GM21619 (cell line): ENCODE data around the gene PHACTR1.

Experiments
- ATAC-seq: cut with Tn5 transposase; IDR thresholded peaks from one replicate; pipeline ENCODE4 v1.9.1; 2021; ENCODE audit not compliant: unreplicated experiment

PHACTR1 gene

DNA sequence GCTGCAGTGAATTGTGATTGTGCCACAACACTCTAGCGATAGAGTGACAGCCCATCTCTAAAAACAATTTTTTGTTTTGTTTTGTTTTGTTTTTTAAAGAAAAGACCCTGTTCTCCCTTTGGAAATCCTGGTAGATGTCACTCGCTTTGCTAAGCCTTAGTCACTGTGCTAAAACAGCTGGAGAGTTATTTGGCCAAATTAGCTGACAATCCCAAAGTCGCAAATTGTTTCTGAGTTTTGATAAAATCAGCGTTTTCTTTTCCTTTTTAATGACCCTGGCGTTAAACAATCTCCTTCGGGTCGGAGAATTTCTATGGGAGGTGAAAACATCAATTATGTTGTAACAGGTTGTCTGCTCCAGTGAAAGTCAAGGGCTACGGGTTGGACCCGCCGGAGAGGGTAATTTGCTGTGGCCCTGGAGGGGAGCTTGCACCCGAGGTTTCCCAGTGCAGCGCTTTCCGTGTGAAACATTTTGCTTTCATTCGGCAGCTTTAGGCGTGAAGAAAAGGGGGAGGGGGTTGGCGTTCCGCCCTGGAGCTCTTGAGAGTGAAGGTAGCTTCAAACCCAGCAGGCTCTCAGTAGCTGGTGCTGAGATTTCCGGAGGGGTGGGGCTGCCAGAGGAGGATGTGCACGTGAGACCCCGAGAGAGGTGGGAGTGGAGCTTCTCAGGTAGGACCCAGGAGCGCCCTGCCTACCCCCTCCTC is 296.6 kb downstream of the PHACTR1 start:
- no peak for ATAC-seq

GRCh38 chr6:13013681-13014503 is 297.3 kb downstream of the PHACTR1 start:
- ATAC-seq: no peak

DNA sequence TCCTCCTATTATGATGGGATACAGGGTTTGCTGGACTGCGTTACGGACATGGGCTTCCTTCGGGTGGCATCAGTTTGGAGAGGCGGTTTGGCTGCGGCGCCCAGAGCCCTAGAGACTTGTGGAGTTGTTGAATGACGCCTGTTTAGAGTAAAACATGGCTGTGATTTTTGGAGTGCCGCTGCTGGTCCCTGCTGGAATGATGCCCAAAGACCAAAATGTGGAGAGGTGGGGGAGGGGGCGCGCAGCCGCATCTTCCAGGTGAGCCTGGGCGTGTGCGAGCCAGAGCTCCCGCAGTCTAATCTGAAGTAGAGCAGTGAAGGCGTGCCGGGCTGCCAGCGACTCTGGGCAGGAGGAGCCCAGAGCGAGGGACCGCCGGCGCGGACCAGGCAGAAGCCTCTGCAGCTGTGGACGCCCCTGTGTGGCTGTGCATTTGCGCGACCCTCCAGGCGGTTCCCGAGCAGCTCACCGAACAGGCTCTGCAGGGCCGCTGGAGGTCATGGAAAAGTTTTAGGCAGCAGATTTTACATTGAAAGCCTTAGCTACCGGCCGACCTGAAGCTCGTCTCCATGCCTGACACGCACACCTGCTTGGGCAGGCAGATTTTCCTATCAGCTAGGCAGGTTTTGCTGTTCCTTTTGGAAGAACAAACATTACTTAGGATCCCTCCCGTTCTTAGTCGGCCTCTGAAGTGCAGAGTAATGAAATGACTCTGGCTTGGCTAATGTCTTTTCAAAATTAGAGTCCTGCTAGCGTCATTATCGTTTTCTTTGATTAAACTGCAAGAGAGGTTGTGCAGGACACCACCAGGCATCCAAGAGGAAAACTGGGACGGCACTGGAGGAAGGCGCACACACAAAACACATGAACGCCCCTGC is 298.2 kb downstream of the PHACTR1 start:
- ATAC-seq: no peak

- ATAC-seq: no peak
Observed at GRCh38 chr6:13015379-13015681, 298.8 kb downstream of the PHACTR1 start.

DNA sequence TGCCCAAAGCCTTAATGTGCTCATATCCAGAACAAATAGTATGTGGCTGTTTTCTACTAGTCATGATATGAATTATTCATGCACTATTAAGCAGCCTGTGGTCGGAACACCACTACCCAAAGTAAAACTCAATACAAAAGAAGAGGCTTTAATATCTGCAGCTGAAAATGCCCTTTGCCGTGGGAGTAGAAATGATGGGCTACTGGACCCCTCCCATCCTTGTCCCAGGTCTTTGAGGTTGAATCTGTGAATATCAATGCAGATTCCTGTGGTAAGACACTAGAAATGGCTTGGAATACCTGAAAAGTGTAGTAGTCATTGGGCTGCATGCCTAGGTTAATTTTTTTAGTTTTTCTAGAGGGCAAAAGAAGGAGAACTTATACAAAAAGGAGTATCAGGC is 308.0 kb downstream of the PHACTR1 start:
- ATAC-seq: no peak

DNA sequence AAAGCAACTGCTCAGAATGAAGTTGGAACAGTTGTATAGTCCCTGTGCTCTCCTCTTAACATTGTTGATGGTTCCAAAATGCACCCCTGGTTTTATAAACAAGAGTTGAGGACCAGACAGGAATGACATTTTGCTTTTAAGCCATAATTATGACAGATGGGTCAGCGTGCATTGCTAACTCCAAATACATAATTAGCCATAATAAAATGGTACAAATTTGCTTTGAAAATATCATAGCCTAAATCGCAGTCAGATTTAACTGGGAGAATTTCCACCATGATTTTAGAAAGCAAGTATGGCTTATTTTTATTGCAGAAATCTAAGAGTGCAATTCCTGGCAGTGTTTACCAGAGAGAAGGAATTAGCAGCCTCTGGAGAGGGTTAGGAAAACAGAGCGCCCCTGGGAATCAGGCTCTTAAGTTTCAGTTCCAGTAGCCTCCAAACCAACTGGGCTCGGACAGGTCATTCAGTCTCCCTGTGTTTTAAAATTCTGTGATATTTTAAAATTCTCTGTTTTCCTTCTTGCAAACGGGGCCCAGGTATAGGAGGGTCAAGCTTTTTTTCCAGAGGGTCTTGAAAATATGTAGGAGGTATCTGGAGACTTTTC is 309.4 kb downstream of the PHACTR1 start:
- ATAC-seq: no peak

DNA sequence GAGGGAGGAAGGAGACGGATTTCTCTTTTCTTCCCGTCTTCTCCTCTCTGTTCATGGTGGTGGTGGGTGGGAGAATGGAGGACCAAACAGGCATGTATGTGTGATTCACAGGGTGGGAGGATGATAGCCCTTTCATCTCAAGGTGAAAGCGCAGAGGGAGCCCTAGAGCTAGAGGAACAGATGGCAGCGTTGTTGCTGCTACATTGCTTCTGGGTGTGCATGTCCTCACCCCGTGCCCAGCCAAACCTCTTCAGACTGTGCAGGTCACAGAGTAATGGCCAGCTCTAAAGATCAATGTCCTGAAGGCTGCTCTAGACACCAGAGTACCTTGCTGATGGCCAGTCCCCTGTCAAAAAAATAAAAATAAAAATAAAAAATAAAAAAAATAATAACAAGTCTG is 310.0 kb downstream of the PHACTR1 start:
- no peak for ATAC-seq

DNA sequence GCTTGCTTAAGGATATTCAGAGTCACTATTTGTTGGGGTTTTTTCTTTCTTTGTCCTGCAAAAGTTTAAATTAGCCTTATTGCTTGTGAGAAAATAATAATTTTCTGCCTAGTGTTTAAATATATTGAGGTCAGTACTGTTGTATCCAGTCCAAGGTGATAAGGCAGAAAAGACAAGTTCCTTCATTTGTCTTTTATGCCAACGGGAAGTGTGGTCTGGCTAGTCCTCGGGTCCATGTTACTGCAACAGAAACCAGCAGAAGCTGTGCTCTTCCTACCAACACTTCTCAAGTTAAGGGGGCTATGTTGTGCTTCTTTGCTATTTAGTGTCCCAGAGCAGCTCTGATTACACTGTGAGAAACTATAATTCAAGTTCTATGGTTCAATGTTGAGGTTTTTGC is 310.6 kb downstream of the PHACTR1 start:
- no peak for ATAC-seq

- ATAC-seq: no peak
Observed at GRCh38 chr6:13030396-13030795, 313.8 kb downstream of the PHACTR1 start.

DNA sequence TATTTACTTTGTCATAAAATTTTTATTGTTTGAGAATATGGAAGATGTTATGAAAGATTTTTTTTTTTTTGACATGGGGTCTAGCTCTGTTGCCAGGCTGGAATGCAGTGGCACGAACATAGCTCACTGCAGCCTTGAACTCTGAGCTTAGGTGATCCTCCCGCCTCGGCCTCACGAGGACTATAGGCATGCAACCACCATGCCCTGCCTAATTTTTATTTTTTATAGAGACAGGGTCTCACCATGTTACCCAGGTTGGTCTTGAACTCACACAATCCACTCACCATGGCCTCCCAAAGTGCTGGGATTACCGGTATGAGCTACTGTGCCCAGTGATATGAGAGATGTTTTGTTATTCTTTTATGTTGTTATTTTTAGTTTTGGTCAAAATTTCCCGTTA is 316.0 kb downstream of the PHACTR1 start:
- no peak for ATAC-seq

DNA sequence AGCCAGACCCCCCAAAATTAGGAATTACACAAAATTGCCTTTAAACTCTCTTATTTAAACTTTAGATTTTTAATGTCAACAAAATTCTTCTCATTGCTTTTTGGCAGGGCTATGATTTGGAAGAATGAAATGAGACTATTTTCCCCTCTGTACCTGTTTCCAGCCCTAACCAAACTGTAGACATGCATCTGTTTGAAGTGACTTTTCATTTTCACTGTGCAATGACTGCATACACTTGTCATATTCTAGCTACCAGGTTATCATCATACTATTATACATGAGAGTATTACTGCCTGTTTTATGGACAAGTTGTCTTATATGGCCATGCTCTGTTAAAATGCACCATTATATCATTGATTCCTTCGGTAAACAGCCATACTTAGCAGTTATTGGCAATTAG is 316.6 kb downstream of the PHACTR1 start:
- ATAC-seq: no peak

GRCh38 chr6:13034316-13034715 is 317.7 kb downstream of the PHACTR1 start:
- no peak for ATAC-seq

- ATAC-seq: no peak
Observed at GRCh38 chr6:13035606-13036005, 319.0 kb downstream of the PHACTR1 start.

GRCh38 chr6:13038315-13038714 is 321.7 kb downstream of the PHACTR1 start:
- ATAC-seq: no peak

DNA sequence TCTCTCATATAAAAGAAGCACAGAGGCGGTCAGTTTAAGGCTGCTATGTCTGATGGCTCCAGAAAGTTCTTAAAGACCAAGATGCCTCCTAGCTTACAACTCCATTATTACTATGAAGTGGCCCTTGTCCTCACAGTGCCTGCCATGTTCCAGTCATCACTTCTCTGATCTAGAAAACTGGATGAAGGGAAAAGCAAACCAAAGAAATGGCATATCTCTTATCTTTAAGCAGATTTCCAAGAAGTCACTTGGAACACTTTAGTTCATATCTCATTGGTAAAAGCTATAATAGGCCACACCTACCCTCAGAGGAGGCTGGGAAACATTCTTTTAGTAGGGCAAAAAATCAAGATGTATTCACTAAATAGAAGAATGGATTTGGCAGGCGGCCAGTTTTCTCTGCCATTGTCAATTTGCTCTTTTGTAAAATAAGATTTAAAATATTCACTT is 322.2 kb downstream of the PHACTR1 start:
- ATAC-seq: no peak

- ATAC-seq: no peak
Observed at GRCh38 chr6:13044390-13044789, 327.8 kb downstream of the PHACTR1 start.

DNA sequence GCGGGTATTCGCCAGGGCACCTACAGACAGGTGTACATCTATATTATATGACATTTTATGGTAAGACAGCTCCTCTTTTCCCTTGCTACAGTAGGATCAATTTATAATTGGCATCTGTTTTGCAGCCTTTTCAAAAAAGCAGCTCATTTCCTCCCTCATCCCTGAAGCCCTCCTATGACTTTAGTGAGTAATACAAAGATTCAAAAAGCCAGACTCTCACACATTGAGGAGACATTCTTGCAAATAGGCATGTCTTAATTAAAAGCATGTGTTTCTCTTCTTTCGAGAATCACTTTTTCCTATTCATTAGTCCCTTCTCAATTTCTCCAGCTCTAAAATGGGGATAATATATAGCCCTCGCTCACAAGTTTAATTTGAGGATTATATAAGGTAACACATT is 328.3 kb downstream of the PHACTR1 start:
- no peak for ATAC-seq

DNA sequence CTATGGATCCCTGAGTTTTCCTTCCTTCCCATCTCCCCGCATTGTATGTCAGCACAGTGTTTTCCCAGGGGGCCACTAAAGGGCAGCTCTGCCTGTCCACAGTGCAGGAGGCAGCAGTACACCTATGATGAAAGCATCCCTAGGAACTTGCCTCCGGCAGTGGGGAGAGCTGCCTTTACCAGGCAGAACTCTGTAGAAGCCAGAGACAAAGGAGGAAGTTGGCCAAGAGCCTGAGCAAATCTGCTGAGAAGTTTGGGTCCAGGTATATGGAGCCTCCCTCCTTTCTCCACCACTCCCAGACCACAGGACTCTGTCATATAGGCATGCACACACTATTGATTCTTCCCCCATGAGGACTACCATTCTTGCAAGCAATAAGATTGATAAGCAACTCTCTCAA is 329.1 kb downstream of the PHACTR1 start:
- ATAC-seq: no peak

DNA sequence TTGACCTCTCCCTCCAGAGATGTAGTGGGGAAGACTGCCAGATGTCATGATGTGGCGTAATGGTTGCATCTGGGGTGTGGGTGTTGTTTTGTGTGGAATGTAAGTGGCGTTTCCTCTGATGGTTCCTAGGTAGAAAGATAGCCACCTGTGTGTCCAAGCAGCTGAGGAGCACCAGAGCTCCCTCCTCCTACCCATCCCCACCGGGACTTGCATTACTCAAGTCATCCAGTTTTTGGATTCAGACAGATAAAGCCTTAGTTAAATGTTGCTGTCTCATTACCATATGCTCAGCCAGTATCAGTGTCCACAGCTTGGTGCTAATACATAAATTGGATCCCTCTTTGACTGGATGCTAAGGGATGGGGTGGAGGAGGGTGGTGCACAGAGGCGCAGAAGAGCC is 329.5 kb downstream of the PHACTR1 start:
- no peak for ATAC-seq

- ATAC-seq: no peak
Observed at GRCh38 chr6:13048113-13048512, 331.5 kb downstream of the PHACTR1 start.

DNA sequence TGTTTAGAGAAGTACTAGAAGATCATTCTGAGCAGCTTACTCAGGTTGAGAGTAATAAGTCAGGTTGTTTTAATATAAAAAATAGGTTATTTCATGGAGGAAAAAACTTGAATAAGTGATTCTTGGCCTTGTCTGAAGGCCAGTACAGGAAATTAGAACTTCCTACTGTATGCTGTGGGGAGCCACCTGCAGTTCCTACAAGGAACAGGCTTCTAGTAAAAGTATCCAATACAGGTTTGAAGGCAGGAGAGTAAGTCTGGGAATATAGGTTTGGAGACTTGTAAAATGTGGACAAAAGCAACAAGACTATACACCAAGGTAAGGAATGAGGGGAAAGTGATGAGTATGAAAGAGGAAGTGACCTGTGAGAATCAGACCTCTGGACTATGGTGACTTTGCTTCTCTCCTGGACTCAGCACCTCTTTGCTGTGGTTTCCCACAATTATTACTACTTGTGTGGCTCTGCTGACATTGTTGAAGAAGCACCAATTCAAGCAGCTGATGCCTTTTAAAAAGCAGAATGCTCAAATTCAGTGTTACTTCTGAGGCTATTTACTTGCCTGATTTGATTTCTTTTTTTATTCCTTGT is 333.2 kb downstream of the PHACTR1 start:
- ATAC-seq: no peak
